DND-41 (cell line): ENCODE results near the gene NPEPL1.

ENCODE experiments used
- CTCF ChIP-seq: IDR thresholded peaks from 2 replicates; pipeline ENCODE4 v1.5.1; 2012; ENCODE audit warnings: borderline replicate concordance, low read length, moderate library complexity, mild to moderate bottlenecking; ENCODE audit not compliant: poor library complexity, severe bottlenecking; ENCODE audit errors: extremely low read depth
- EZH2 ChIP-seq: IDR thresholded peaks from 3 replicates; pipeline ENCODE4 v1.6.1; 2012; ENCODE audit warnings: borderline replicate concordance, low read depth, mild to moderate bottlenecking, moderate library complexity, low read length, inconsistent platforms; ENCODE audit not compliant: severe bottlenecking

DNA sequence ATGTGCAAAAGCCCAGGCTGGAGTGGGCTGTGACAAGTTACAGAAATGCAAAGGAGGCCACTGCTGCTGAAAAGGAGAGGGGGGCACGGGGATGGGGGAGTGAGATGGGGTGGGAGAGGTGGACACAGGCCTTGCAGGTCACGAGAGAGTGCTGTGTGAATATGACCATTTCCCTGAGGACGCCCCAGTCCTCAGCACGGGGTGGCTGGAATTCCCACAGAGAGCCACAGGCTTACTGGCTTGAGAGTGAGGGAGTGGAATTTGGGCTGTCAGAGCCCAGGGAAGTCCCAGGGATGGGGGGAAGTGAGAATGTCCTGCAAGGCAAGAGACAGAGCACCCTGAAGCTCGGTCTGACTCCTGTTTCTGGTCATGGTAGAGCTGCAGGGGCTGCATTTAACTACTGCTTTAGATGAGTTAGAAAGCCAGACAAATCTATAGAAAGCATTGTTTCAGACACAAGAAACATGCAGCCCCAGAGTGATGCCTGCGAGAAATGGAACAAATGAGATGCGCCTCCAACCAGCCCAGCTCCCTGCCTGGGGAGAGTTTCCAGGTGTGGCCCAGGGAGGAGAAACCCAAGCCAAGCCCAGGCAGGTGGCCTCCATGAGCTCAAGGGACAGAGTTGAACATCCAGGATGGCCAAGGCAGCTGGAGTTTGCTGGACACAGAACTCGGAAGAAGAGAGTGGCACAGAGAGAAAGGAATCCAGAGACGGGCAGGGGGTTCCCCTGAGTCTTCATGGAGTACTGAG lies 30.5 kb downstream of the NPEPL1 start:
- TF ChIP-seq CTCF (no peak), EZH2 (no peak)
